Hematopoietic multipotent progenitor cell treated with erythropoietin and hydrocortisone succinate and interleukin-3 and kit ligand, for 17 days (in vitro differentiated cells): Measurements from ENCODE around the gene RAB11FIP3.

ENCODE experiments used
- DNase-seq: peaks from one replicate; pipeline ENCODE4 v3.0.0-alpha.2; 2015; ENCODE audit warnings: low spot score

Gene RAB11FIP3

GRCh38 chr16:554640-555365 is 129.4 kb downstream of the RAB11FIP3 start:
- DNase-seq: no peak

GRCh38 chr16:555528-556473 is 130.4 kb downstream of the RAB11FIP3 start:
- no peak for DNase-seq

GRCh38 chr16:556474-557173 is 131.2 kb downstream of the RAB11FIP3 start:
- no peak for DNase-seq

DNA sequence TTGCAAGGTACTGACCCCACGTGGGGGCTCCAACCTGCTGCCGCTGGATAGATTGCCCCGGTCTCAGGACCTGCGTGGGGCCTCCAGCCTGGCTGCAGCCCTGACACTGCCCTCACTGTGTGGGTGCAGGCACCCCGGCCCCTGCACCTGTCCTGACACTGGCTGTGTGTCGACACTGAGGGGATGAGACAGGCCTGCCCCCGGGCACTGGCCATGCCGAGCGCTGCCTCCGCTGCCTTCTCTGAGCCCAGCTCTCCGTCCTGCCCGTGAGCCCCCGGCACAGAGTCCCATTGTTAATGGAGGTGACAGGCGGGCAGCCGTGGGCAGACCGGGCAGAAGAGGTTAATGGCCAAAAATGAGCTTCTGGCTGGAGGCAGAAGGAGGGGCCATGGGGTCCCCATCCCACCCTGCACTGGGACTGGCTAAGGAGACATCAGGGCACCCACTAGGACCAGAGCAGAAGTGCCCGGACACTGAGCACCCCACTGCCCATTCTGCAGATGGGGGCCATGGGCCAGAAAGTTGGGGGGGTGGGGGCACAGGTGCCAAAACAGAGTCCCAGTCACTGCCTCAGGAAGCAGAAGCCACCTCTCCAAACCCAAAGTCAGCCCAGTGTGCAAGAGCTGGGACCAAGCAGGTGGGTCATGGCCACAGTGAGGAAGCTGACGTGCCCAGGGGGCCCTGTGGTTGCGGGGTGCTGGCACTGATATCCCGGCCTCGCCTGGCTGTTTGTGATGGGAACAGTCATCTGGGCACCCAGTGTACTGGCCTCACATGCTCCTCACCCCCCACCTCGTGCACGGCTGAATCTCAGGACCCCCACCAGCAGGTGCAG is 132.2 kb downstream of the RAB11FIP3 start:
- no peak for DNase-seq

DNA sequence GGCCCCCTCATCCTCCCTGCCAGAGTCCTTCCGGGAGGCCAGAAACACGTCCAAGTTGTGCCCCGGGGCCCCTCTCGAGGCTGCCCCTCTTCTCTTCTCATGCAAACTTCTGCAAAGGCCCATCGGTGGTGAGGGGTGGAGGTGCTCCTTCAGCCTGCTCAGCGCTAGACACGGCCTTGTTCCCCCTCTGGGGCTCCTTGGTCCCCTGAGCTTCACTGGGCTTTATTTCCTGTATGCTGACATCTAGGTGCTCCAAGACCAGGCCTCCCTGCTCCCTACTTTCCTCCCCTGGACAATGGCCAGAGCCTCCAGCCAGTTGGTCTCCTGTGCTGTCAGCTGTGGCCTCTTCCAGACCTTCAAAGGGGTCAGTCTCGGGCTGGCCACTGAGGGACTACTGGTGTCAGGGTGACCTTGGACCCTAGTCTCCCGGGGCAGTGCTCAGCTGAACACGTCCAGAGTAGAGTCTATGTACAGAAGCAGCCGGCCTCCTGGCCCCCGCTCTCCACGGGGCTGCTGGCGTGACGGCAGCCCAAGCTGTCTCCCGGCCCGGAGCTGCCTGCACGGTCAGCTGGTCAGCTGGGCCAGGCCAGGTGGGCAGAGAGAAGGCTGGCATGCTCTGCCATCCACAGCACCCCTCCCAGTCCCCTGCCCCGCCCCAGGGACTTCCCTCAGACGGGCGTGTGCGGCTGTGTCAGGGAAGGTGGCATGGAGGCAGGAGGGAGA is 133.0 kb downstream of the RAB11FIP3 start:
- no peak for DNase-seq

GRCh38 chr16:559021-559380 is 133.6 kb downstream of the RAB11FIP3 start:
- no peak for DNase-seq

DNA sequence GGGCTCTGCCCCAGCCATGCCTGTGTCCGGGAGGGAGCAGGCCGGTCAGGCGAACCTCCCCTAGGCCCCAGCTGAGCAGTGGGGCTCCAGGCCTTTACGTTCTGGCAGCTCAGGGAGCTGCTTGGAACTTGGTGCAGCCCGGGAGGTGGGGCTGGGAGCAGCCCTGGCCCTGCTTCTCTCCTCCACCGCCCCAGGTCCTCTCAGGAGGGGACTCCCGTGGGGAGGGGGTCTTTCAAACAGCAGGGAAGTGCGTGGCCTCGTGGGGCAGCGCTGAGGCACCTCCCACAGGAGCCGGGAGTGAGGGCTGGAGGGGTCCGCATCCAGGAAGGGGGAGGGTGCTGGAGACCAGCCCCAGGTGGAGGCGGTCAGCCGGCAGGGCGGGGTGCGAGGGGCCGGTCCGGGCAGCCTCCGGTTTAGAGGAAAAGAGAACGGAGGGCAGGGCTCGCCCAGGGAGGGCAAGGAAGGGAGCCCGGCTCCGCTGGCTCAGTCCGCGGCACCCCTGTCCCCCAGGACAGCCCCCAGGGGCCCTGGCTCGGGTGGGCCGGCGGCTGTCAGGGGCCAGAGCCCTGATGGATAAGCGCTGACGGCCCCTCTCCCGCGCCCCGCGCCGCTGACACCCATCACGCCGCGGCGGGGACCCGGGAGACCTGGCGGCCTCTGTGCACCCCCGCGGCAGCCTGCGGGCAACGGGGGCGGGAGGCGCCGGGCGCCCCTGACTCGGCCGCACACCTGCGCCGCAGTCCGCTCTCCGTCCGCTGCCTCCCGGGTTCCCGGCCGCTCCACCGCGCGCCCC is 134.2 kb downstream of the RAB11FIP3 start:
- no peak for DNase-seq

DNA sequence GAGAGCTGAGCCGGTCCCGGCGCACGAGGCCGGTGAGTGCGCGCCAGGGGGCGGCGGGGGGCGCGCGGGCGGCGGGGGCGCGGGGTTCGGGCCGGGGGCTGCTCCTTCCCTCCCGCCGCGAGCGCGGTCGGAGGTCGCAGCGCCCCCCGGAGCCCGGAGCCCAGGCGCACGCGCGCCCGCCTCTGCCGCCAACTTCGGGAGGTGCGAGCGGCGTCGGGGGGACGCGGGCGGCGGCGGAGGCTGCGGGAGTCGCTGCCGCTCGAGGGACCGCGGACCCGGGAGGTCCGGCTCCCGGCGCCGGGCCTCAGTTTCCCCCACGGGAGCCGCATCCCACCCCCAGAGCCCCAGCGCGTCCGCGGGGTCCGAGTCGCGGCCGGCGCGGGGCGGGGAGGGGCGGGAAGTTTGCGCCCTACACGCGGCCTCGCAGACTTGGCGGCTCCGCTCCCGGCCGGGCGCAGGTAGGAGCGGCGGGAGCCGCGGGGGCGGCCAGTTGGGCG is 134.8 kb downstream of the RAB11FIP3 start, which contains the start of gene PRR35:
Gene PRR35 (plus strand): TSS at position 191 of the 497 bp plus-strand sequence. CDS start 2,901 bp downstream, outside the sequence.
- DNase-seq: no peak

DNA sequence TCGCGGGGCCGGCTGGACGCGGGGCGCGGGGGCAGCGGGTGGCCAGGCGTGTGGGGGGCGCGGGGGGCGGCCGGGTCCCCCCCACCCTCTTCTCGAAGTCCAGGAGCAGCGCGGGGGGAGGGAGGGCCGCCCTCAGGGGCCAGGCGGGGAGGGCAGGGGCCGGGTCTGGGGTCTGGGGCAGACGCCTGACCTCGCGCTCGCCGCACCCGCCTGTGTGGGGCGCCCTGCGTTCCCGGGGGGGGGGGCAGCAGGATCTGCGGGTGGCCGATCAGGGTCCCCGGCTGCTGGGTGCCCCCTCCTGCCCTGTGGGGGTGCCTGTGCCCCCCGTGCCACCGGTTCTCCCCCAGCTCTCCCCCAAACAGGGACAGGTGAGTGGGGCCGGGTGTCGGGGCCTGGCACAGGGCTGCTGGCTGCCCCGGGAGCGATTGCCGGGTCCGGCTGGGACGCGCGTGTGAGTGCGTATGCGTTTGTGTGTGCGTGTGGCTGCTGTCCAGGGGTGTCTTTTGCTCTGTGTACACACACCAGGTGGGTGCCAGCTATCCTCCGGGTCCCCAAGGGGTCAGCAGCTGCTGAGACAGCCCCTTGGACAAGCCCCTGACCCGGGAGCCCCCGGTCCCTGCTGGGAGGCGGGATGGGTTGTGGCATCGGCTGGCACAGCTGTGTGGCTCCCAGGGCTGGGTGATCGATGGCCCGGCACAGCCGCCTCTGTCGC is 135.4 kb downstream of the RAB11FIP3 start:
- no peak for DNase-seq

GRCh38 chr16:561413-561794 is 136.0 kb downstream of the RAB11FIP3 start:
- DNase-seq: no peak

- no peak for DNase-seq
Observed at GRCh38 chr16:561957-562938, 136.8 kb downstream of the RAB11FIP3 start.

DNA sequence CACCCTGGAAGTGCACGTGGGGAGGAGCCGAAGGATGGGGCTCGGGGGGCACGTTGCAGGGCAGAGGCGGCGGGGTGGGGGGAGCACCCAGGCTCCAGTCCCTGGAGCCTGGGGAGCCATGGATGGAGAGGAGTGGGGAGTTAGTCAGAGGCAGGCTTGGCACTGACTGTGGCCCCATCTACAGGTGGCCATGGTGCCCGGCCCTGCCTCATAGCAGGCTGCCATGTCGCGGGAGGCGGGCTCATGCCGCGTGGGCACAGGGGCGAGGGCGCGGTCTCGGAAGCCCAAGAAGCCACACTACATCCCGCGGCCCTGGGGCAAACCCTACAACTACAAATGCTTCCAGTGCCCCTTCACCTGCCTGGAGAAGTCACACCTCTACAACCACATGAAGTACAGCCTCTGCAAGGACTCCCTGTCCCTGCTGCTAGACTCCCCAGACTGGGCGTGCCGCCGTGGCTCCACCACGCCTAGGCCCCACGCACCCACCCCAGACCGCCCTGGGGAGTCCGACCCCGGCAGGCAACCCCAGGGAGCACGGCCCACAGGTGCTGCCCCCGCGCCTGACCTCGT is 137.7 kb downstream of the RAB11FIP3 start:
- DNase-seq: no peak

GRCh38 chr16:564690-565418 is 139.4 kb downstream of the RAB11FIP3 start:
- no peak for DNase-seq

DNA sequence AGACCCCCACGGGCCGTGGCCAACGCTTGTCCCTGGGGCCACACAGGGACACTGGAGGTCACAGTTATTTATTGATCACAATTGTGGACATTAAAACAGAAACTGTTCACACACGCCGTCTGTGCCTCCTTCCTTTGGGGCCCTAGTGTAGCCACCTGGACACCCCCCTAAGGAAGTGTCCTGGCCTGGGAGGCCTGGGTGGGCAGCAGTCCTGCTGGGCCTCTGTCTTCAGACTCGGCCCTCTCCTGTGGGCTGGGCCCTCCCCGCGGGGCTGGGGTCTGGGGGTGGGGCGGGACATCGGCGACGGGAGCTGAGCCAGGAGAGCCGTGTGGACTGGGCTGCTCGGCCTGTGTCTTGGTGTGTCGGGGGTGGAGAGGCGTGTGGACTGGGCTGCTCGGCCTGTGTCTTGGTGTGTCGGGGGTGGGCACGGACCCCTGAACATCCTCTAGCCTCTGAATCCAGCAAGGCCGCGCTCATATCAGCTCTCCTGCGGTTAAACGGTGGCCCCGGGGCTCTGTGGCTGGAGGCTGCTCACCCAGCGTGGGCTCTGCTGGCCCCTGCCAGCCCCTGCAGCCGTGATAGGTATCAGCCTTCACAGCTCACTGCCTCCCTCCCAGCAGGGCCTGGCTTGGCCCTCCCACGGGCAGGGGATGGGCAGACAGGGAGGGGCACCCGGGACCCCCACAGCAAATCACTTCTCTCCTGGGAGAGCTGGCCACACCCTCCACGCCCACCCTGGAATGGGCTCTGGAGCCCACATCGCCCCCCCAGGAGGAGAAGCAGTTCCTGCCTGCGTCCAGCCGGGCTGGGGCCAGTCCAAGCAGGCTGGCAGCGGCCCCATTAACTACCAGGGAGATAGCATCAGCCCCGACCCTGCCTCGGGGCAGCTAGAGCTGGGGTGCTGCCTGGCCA is 140.2 kb downstream of the RAB11FIP3 start:
- peak; percentile 32 for DNase-seq

DNA sequence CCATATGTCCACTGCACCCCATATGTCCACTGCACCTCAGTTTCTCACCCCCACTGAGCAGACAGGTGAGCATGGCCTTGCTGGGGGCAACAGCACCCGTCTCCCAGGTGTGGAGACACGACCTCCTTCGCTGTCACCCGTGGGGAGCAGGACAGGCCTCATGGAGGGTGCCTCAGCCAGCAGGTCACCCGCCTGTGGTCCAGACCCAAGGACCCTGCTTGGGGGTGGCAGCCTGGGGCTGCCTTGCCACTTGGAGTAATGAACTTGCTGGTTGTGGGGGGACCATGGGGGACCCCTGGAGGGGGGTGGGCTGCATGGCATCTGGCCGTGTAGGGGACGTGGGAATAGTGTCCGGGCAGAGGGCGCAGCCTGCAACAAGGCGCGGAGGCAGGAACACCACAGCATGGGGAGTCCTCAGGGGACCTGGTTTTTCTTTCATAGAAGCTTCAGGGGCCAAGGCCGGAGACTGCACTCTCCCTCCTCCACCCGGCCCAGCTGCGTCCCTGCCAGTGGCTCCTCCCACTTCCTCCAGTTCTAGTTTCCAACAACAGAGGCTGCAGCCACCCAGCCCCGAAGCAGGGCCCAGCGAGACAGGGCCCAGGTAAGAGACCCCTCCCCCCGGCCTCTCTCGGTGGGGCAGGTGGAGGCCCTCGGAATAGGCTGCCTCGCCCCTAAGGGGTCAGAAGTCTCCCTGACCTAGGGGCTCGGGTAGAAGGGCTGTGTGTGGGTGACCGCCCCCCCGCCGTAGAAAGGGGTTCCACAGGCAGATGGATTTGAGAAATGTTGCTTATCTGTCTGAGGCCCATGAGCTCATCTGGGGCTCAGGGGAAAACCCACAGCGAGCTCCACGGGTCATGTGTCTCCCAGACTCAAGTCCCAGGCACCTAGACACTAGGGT is 141.3 kb downstream of the RAB11FIP3 start, which contains the start of gene NHLRC4:
Gene NHLRC4 (plus strand): TSS at position 531 of the 898 bp plus-strand sequence. CDS start 1,043 bp downstream, outside the sequence.
- peak; percentile 84 for DNase-seq
